HG03378 (cell line): ENCODE measurements around the gene ITPR1.

Source experiments
- ATAC-seq: cut with Tn5 transposase; IDR thresholded peaks from one replicate; pipeline ENCODE4 v1.9.1; 2021; ENCODE audit warnings: mild to moderate bottlenecking, moderate library complexity; ENCODE audit not compliant: unreplicated experiment

ITPR1 gene

DNA sequence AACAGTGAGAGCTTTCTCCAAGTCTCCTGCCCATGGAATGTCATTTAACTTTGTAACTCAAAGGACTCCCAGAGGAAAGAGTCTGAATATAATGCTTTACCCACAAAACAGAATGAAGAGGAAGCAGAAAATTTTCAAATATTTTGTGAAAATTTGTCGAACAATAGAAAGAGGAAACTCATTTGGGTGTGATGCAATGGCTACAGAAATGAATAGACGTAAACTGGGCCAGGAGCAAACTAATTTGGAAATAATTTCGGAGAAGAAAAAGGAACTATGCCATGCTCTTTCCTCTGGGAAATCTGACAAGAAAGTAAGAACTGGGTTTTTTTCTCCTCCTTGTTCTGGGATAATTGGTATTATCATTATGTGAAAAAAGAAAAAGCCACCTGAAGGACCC lies 14.9 kb upstream of the ITPR1 start:
- no peak for ATAC-seq

DNA sequence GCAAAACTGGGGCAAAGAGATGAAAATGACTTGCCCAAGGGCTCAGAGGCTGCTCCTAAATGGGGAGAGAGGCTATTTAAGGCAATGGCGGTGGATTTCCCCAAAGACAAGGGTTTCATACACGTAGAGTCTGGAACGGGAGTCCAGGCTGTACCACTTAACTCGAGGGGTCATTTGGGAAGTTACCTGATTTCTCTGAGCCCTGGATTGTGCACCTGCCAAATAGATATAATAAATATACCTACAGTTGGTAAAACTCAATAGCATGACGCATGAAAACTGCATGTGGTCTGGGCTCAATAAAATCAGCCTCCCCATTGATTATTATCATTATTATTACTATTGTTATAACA lies 1.3 kb upstream of the ITPR1 start:
- ATAC-seq: no peak

DNA sequence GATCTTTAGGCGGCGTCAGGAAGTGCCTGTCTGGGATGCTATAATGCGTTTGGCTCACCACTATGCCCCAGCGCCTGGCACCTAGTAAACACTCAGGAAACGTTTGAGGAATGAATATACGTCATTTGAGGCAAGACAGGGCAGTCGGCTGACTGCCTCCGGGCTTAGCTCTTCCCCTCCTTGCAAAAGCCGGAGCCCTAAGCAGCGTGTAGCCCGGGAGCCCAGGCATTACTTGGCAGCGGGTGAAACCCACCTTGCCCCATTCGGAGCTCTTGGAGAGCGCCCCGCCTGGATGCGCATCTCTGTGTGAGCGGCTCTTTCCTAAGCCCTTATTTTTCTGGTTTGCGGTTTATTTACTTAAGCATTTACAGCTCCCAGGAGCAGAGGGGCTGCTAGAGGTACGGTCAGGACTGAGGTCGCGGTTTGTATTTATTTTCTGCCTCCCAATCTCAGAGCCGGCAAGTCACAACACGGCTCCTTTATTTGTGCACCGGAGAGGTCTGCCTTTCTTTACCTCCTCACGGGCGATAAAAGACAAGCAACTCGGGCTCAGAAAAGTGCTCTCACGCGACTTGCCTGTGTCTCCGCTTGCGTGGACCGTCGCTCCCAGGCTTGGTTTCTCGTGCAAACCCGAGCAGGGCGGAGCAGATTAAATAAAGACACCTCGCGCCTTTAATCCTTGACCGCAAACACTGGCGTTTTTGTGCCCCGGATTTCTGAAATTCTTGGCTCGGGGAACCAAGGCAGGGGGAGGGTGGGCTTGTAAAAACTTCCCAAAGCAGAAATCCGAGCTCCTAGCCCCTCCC lies 737 bp upstream of the ITPR1 start:
- ATAC-seq: no peak

DNA sequence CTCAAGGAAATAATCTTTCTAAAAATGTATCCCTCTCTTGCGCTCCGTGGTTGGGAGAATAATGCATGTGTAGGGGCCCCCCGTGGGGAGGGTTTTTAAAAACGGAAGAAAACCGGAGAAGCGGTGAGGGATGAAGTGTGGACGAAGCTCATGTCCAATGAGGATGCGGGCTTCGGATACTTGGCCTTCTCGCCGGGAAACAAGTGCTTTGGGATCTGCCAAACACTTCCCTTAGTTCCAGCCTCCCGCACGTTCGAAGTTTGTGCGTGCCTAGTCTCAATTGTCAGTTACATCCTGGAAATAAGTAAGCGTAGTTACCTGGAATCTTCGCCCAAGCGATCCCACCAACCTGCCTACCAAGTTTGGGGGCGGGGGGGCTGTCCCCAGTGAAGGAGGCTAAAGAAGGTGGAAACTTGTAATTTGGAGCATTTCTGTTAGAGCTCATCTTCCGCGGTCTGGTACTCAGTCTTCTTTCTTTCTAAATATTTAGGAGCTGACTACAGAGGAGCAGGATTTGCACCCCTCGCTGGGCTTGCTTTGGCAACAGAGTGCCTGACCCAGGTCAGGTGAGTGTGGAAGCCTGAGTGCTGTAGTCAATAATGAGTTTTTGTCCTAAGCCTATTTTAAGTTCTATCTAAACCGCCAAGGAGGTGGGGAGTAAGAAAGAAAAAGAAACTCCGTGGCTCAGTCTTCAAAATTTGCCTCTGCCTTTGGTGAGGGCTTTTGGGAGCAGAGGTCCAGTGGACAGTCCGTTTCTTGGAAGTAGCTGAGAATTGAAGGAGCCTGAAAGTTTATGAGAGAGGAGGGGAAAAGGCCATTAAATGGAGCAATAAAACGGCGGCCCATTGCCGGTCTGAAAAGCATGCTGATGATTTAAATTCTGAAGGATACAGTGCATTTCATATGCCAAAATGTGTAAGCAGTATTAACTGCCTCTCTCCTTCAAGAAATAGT lies 1.1 kb downstream of the ITPR1 start:
- ATAC-seq: no peak

DNA sequence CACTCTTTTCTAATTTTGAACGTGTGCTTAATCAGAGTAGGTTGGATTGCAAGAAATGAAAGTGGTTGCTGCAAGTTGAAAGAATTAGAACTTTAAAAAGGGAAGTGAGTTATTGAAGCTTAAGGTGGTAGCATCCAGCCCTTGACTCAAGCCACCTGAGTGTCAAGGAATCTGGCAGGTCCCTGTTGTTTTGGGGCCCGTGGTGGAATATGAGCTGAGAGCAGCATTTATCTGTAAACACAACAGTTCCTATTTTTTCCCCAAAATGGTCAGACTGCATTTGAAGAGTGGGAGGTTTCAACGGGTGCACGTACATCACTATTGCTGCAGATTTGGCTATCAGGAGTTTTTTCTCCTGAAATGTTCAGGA lies 1.7 kb downstream of the ITPR1 start:
- peak; percentile 29 for ATAC-seq

DNA sequence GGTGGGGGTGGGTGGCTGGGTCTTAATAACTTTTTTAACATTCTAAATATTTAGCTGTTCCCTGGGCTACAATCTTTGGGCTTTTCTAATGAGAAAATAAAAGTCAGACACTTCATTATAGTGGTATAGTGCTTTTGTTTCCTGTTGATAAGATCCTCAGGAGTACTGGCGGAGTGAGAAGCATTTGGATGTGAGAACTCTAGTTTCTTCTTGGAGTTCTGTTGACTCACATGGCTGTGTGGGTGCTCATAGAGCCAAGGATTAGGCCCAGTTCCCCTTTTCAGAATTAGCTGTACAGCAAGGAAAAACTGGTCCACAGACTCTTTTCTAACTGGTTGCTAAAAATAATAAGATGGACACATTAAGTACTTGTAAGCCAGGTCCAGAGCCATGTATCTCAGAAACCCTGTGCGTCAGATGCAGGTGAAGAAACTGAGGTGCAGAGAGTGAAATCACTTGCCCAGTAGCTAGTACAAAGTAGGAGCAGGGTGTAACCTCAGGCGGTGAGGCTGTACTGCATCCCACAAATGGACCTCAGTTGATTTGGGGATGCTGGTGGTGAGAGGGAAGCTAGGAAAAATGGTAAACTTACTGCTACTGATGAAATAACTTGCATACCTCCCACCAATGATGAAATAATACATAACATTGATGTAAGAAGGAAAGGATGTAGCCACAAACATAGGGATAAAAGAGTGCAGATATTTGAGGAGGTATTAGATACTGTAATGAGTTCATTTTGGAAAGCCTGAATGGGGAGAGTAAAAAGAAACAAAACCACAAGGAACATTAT lies 2.3 kb downstream of the ITPR1 start:
- ATAC-seq: no peak

DNA sequence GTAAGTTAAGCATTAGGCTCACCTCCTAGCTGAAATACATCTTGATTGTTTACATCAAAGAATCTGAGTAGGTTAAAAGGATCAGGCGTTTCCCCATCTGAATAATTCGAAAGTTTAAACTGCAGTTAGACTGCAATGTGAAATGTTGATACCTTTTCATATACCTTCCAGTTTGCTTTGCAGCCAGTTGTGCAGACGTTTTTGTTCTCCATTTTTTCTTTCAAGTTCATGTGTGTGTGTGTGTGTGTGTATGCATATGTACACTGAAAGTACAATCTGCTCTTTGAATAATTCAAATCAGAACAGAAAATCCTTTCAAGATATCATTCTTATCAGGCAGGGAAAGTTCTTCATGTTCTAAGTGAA lies 2.9 kb downstream of the ITPR1 start:
- no peak for ATAC-seq

DNA sequence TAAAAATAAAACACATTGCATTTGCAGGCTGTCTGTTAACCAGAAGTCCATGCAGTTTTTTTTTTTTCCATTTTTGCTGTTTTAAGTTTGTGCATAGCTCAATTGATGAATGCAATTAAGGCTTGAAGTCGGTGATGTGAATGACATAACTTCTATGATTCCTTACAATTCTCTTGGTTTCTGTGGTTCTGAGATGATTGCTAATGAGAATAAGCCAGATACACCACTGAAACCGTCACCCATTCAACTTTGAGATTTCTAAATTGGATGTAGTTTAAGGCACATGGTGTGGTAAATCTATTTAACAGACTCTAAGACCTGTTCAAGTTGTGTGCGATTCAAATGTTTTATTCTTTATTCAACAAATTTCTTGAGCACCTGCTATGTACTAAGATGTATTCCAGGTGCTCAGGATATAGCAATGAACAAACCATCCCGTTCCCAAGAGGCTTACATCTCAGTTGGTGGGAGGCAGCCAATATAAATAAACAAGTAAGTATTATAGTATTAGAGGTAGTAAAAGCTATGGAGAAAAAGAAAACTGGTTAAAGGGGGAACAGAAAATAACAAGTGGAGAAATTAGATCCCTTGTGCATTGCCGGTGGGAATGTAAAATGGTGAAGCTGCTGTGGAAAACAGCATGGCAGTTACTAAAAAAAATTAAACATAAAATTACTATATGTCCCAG lies 4.0 kb downstream of the ITPR1 start:
- no peak for ATAC-seq

DNA sequence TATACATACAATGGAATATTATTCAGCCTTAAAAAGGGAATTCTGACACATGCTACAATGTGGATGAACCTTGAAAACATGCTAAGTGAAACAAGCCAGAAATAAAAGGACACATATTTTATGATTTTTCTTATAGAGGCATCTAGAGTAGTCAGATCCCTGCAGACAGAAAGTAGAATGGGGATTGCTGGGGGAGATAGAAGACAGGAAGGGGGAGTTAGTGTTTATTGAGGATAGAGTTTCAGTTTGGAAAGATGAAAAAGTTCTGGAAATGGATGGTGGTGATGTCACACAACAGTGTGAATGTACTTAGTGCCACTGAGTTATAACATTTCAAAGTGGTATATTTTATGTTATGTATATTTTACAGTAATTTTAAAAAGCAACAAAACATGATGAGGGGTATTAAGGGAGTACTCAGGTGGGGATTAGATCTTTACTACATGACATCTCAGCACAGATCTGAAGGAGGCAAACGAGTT lies 4.7 kb downstream of the ITPR1 start:
- ATAC-seq: no peak

DNA sequence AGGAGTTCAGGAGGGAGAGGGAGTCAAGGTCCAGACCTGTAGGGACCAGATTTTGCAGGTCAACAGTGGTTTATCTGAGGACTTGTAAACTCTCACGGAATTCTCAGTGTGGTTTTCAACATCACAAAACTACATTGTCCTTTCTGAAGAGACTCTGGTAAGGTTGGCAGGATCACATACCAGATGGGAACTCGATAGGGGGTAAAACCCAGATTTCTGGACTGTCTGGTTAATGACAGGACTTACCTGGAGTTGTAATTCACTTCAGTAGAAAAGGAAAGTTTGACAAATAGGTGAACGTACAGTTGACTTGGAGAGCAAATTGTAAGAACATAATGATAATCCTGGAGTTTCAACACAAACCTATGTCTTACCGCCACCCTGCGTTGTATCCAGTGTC lies 5.3 kb downstream of the ITPR1 start:
- no peak for ATAC-seq

DNA sequence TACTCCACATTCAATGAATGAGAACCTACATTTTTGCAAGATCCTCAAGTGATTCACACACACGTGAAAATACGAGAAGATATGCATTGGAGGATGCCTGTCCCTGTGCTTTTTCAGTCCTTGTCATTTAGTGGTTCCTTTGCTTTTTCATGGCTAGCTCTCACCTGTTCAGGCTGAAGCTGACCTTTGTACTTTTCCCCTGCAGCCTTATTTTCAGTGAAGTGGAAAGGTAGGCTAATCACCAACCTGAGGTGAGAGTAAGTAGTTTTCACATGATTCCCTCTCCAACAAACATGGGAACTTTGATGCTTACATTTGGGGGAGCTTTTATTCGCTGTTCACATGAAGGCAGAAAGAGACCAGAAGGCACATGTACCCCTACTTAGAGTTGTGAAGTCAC lies 8.3 kb downstream of the ITPR1 start:
- ATAC-seq: no peak

DNA sequence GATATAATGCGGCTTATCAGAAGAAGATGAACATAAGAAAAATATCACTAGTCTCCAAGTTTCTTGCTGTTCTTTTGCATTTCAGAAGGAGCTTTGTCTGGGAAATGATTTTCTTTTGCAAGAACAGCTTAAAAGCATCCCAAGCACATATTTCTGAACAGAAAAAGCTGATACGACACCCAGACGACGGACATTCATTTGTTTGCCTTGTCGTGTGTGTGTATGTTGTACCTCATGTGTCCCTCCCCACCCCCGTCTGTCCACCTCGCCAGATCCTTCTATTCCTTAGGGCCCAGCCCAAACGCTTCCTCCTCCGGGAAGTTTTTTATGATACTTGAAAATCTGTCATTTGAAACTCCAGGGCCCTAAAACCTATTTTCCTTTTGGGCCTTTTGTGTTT lies 8.8 kb downstream of the ITPR1 start:
- ATAC-seq: no peak

DNA sequence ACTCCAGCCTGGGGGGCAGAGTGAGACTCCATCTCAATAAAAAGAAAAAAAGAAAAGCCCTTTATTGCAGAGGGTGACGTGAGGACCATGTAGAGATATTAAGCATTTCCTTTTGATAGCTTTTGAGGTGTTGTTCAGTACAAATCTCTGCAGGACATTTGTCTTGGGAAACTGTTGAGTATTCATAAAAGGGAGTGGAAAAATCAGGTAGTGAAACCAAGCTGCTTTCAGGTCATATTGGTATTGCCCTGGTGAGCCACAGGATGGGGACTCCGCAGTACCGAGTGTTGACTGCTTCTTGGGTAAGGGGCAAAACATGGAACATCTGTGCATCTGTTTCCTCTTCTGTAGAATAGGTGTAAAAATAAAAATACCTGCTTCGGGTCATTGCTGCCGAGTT lies 9.9 kb downstream of the ITPR1 start:
- peak; percentile 53 for ATAC-seq

DNA sequence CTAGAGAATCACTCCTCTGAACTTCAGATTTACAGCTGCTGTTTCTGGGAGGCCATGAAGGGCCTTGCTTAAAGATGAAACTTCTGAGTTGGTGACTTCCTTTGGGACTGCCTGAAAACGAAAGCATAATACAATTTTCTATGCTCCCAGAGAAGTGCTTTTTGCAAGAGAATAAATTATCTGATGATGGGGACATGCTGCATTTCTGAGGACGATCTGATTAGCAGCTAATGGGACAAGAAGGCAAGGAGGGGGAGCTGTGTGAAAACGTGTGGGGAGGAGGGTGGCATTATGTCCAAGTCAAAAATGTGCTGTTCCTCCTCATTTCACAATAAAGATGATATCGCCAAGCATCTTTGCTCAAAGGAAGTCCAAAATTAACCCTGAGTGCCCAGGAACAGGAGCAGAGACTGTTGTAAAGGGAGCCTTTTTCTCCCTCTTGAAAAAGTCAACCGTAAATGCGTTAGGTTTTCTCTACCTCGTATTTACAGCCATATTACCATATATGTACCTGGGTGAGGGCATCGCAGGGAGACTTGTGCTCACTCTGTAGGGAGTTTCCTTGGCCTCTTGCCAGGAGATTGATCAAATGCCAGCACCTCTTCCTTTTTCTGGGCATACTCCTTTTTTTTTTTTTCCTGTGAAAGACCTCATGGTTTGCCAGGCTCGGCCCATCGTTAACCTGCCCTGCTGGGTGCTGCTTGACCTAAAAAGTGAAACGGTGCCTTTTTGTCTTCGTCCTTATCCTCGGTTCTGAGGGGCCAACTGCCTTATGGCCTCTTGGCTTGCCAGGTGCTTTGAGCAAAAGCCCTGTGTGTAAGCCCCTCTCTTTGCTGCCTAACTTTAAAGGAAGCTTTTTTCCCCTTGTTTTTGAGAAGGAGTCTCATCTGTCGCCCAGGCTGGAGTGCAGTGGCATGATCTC lies 11.5 kb downstream of the ITPR1 start:
- no peak for ATAC-seq

DNA sequence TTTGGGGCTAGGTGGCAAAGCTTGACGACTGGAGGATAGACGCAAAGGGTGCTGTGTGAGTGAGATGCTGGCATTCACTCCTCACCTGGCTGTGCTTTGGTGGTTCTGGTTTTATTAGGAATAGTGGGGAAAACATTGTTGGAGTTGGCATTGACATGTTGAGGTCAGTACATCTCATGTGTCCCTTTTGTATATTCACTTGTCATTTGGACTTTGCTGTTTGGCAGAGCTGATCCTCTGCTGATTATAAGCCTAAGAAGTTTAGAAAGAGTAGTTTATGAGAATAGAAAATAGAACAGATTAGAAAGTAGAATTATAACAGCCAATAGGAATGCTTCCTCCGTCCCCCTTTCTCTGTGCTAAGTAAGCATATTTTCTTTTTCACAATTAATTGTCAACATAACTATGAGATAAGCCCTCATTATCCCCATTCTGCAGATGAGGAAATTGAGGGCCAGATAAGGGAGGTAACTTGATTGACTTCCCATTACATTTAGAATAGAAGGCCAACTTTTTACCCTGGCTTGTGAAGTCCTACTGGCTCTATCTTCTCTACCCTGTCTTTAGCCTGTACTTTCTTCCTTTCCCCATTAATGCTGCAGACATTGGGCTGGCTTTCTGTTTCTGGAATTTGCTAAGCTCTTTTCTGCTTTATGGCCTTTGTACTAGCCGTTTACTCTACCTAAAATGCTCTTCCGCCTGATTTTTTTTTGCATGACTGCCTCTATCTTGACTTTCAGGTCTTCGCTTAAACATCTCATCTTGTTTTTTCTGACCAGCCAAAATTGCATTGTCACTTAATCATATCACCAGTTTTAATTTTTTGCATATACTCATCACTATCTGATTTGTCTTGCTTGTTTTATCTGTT lies 12.8 kb downstream of the ITPR1 start:
- no peak for ATAC-seq

DNA sequence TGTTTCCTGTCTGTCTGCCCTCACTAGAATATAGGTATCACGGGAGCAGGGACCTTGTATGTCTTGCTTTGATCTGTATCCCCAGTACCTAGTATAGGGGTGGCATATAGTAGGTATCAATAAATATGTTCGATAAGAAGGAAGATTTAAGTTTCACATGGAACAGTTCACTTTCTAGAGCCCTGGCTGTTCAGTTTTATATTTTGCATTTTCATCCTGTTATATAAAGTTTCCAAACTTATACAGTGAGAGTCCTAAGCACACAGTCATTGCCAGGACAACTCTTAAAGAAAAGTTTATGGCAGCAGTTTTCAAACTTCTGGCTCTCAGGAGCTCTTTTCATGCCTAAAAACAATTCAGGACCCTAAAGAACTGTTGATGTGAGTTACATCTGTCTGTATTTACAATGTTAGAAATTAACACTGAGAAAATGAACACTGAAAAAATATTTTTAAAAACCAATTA lies 13.4 kb downstream of the ITPR1 start:
- ATAC-seq: no peak

DNA sequence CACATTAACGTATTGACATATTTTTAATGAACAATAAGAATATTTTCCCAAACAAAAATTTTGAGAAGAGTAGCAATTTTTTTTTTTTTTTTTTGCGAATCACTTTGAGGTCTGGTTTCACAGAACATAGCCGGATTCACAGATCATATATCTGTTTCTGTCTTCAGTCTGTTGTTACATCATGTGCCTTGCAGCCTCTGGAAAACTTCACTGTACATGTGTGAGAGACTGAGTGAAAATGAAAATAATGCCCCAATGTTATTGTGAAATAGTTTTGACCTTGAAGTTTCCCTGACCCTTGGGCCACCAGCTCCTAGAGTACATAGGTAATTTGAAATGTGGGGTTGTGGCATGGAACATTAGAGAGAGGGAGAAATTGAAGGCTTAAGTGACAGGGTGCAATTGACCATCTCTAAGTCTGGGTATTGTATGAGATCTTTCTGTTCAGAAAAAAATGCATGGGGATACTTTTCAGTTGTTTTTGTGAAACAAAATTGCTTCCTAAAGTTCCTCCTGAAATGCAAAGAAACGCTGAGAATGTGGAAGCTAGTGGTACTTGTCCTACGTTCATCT lies 14.0 kb downstream of the ITPR1 start:
- peak; percentile 30 for ATAC-seq
